Endothelial cell of umbilical vein (primary cell): ENCODE data around the gene MCHR1. TPM values are rescaled to one million over a fixed set of nuclear protein-coding genes. Genes with fewer than 3 reads are reported as not detected.

Experiments used
- BruUV-seq: library from RNA; stranded (reverse); fragments of 400-500 nt; replicated peaks from 2 replicates; lab custom pipeline; 2021; lab: Mats Ljungman, UMichigan
- CTCF ChIA-PET: fragments of 300-600, 350-600 bp; sonication (Branson Sonifier 250); formaldehyde crosslinking; loops from one replicate; lab custom pipeline; 2021; ENCODE audit warnings: antibody characterized with exemption, inconsistent platforms; lab: Charles Lee
- POLR2A ChIA-PET: fragments of 300-600, 350-600 bp; sonication (Branson Sonifier 250); formaldehyde crosslinking; loops from one replicate; lab custom pipeline; 2021; ENCODE audit warnings: antibody characterized with exemption, inconsistent platforms; lab: Charles Lee
- DNase-seq: peaks from one replicate; pipeline ENCODE4 v3.0.0-alpha.2; 2011; ENCODE audit warnings: low read depth, low spot score
- FAIRE-seq: peaks from 2 replicates; lab custom pipeline; 2011; peaks lifted over from hg19 to GRCh38; lab: Jason Lieb, UNC
- H2AFZ ChIP-seq: 2 replicates; pipeline ENCODE4 v1.6.0; 2012; ENCODE audit warnings: low read depth, low read length, control low read depth, inconsistent platforms
- H3K27ac ChIP-seq: 2 replicates; pipeline ENCODE4 v1.5.1; 2011; ENCODE audit warnings: low read depth, mild to moderate bottlenecking, control low read depth, low read length, moderate library complexity; ENCODE audit not compliant: insufficient read depth
- H3K27me3 ChIP-seq, 2 experiments: 2 replicates each; pipeline versions ENCODE4 v1.6.0 to v1.6.1; 2011; ENCODE audit warnings: low read length in 2 of 2, mixed read lengths in 1 of 2; ENCODE audit not compliant: control insufficient read depth in 2 of 2, insufficient read depth in 2 of 2
- H3K36me3 ChIP-seq, 2 experiments: 2 replicates in 1 of 2; 3 replicates in 1 of 2; pipeline ENCODE4 v1.5.1; 2011; ENCODE audit warnings: low read length in 2 of 2, mild to moderate bottlenecking in 1 of 2, moderate library complexity in 1 of 2; ENCODE audit not compliant: control insufficient read depth in 2 of 2, insufficient read depth in 2 of 2; ENCODE audit errors: extremely low read depth in 1 of 2
- H3K4me1 ChIP-seq: 3 replicates; pipeline ENCODE4 v1.5.1; 2011; ENCODE audit warnings: mild to moderate bottlenecking, low read length; ENCODE audit not compliant: control insufficient read depth, insufficient read depth; ENCODE audit errors: extremely low read depth
- H3K4me2 ChIP-seq: 2 replicates; pipeline ENCODE4 v1.6.1; 2011; ENCODE audit warnings: low read length, control low read depth, mixed read lengths; ENCODE audit not compliant: insufficient read depth
- H3K4me3 ChIP-seq, 3 experiments: fragments of 200-600 bp in 1 of 3; sonication (generic), shearing (Covaris generic) in 1 of 3; replicated peaks in 1 of 3; 2 replicates each; pipeline ENCODE4 v1.5.1; 2011 to 2016; ENCODE audit warnings: control low read depth in 3 of 3, low read length in 3 of 3, mild to moderate bottlenecking in 2 of 3, inconsistent platforms in 1 of 3, low read depth in 1 of 3, moderate library complexity in 1 of 3; ENCODE audit not compliant: insufficient read depth in 1 of 3
- H3K79me2 ChIP-seq: 2 replicates; pipeline ENCODE4 v1.6.0; 2012; ENCODE audit warnings: low read length, inconsistent platforms; ENCODE audit not compliant: control insufficient read depth, insufficient read depth
- H3K9ac ChIP-seq: replicated peaks from 2 replicates; pipeline ENCODE3; 2011; ENCODE audit warnings: low read length, control low read depth; ENCODE audit not compliant: insufficient read depth; ENCODE audit errors: extremely low read depth
- H3K9me1 ChIP-seq: replicated peaks from 3 replicates; pipeline ENCODE4 v1.6.0; 2011; ENCODE audit warnings: mild to moderate bottlenecking, low read length; ENCODE audit not compliant: control insufficient read depth, insufficient read depth; ENCODE audit errors: extremely low read depth
- H3K9me3 ChIP-seq: replicated peaks from 2 replicates; pipeline ENCODE4 v1.5.1; 2012; ENCODE audit warnings: low read length, inconsistent platforms; ENCODE audit not compliant: control insufficient read depth, insufficient read depth
- H4K20me1 ChIP-seq: replicated peaks from 2 replicates; pipeline ENCODE3; 2011; ENCODE audit warnings: mild to moderate bottlenecking, low read length; ENCODE audit not compliant: control insufficient read depth, insufficient read depth; ENCODE audit errors: extremely low read depth
- CTCF ChIP-seq, 2 donors: IDR thresholded peaks; 1 replicate in 1 of 2; 2 replicates in 1 of 2; pipeline ENCODE4 v1.5.1; 2011; ENCODE audit warnings: low read length in 2 of 2, mild to moderate bottlenecking in 2 of 2, moderate library complexity in 2 of 2, control low read depth in 1 of 2, inconsistent platforms in 1 of 2, low read depth in 1 of 2; ENCODE audit not compliant: insufficient read depth in 1 of 2; ENCODE audit errors: extremely low read depth in 1 of 2
- EZH2 ChIP-seq: IDR thresholded peaks from 2 replicates; pipeline ENCODE4 v1.6.1; 2012; ENCODE audit warnings: borderline replicate concordance, low read depth, mild to moderate bottlenecking, moderate library complexity, low read length, inconsistent platforms; ENCODE audit not compliant: severe bottlenecking
- FOS ChIP-seq: IDR thresholded peaks from 2 replicates; pipeline ENCODE4 v1.6.1; 2011; ENCODE audit warnings: mild to moderate bottlenecking, low read length, moderate library complexity, borderline replicate concordance; ENCODE audit not compliant: insufficient read depth
- GATA2 ChIP-seq: IDR thresholded peaks from 2 replicates; pipeline ENCODE4 v1.7.0; 2011; ENCODE audit warnings: low read depth, mild to moderate bottlenecking, moderate library complexity, mixed read lengths, low read length; ENCODE audit not compliant: insufficient read length, insufficient read depth
- JUN ChIP-seq: IDR thresholded peaks from 2 replicates; pipeline ENCODE4 v1.6.1; 2011; ENCODE audit warnings: borderline replicate concordance, low read depth; ENCODE audit not compliant: insufficient read length, insufficient read depth
- MAX ChIP-seq: IDR thresholded peaks from 2 replicates; pipeline ENCODE4 v1.6.1; 2011; ENCODE audit not compliant: insufficient read depth, insufficient read length
- MYC ChIP-seq: IDR thresholded peaks from one replicate; pipeline ENCODE4 v1.6.1; 2011; ENCODE audit warnings: mild to moderate bottlenecking, low read depth, low read length
- POLR2A ChIP-seq: IDR thresholded peaks from 2 replicates; pipeline ENCODE4 v1.6.1; 2012; ENCODE audit warnings: low read depth, mild to moderate bottlenecking, control low read depth, low read length
- POLR2AphosphoS5 ChIP-seq: IDR thresholded peaks from 2 replicates; pipeline ENCODE4 v1.6.1; 2012; ENCODE audit warnings: low read depth, mild to moderate bottlenecking, control low read depth, low read length, moderate library complexity; ENCODE audit not compliant: insufficient read depth
- dilution Hi-C: fragments of 300-500 bp; cut with MboI; formaldehyde crosslinking; loops from one replicate; pipeline ENCODE4 v1.15.0; 2019; ENCODE audit warnings: low sequenced_read_pairs; ENCODE audit not compliant: extremely low pct_ligation_motif_present
- intact Hi-C: fragments of 100-400 bp; cut with micrococcal nuclease; formaldehyde crosslinking; loops from one replicate; pipeline ENCODE4 v1.10.0; 2022
- polyA plus RNA-seq, 4 experiments: library from polyadenylated mRNA; depleted of rRNA in 3 of 4; stranded (reverse) in 3 of 4; unstranded in 1 of 4; fragments of >200 nt; gene quantifications; 2 replicates each; pipeline versions ENCODE4 v1.2.1 to v1.2.3, GENCODE V29; 2011 to 2012; ENCODE audit warnings: missing spikeins in 1 of 4
- total RNA-seq: library from RNA; stranded (reverse); gene quantifications from 2 replicates; pipeline ENCODE4 v1.2.3, GENCODE V29; 2021

Gene MCHR1
- total and polyA plus RNA-seq, 2 donors (not counting 3 experiments of a cell fraction or from before 2014, with no cell fraction given): not detected

GRCh38 chr22:40645579-40646197 is 33.6 kb upstream of the MCHR1 start:
- no peak overlapping the region for H3K9ac ChIP-seq
- dilution Hi-C loops (loop anchor here (10.0 kb wide), 1 partner anchor 111 kb away; no protein-coding TSS in a partner anchor), intact Hi-C loops (loop anchor here (1.0 kb wide), 3 partner anchors 120 to 254 kb away; no protein-coding TSS in a partner anchor)

DNA sequence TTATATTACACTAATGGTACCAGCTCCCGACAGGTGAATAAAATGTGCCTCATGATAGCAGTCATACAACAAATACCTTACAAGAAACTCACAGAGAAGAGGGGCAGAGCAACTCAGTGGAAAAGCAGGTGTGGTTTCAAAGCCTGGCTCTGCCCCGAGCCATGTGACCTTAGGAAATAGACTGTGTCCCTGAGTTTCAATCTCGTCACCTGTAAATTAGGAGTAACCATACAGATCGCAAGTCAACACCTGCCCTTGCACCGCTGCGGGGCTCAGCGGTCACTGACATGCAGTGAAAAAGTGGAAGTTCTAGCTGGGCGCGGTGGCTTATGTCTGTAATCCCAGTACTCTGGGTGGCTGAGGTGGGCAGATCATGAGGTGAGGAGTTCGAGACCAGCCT is 30.9 kb upstream of the MCHR1 start:
- DNase-seq: no peak

More at GRCh38 chr22:40645579-40646197, 33.6 kb upstream of the MCHR1 start:
- CTCF ChIA-PET: interaction anchor here (1.2 to 7.3 kb wide), 10 partner anchors 8 to 254 kb away, joined by 3 to 111 read pairs (median 8); partner anchors contain the start of gene MRTFA
- POLR2A ChIA-PET: interaction anchor here (1.1 kb wide), 1 partner anchor 9 kb away, joined by 3 read pairs; the partner anchor contains the start of gene MRTFA
- no peak overlapping the region for H3K4me3 ChIP-seq
- FAIRE-seq: no peak
- H3K27me3 ChIP-seq: no peaks in the 10 kb centered on the region
- no peak for TF ChIP-seq MYC
- H3K4me1 ChIP-seq: peaks cover 6% of the 10 kb centered on the region
- peak overlapping the region; percentile 67 for H2AFZ ChIP-seq
- no peaks in the 10 kb centered on the region for H4K20me1 ChIP-seq
- BruUV-seq: no TSS peak
- no peak overlapping the region for H3K27ac ChIP-seq
- H3K79me2 ChIP-seq: no peaks in the 10 kb centered on the region
- H3K9me1 ChIP-seq: no peaks in the 10 kb centered on the region
- no peaks in the 10 kb centered on the region for H3K9me3 ChIP-seq
- no peaks in the 10 kb centered on the region for H3K36me3 ChIP-seq
- H3K4me2 ChIP-seq: no peak overlapping the region
- DNase-seq: no peak

More for the DNA sequence above, 30.9 kb upstream of the MCHR1 start:
- Histone ChIP-seq H3K27me3 (no peaks in the 10 kb centered on the region), H3K27ac (no peak overlapping the region), H2AFZ (no peak overlapping the region), H3K36me3 (no peaks in the 10 kb centered on the region), H3K9me1 (no peaks in the 10 kb centered on the region), H3K9ac (no peak overlapping the region), H3K79me2 (no peaks in the 10 kb centered on the region), H3K4me3 (no peak overlapping the region), H3K9me3 (no peaks in the 10 kb centered on the region), H3K4me2 (no peak overlapping the region), H3K4me1 (peaks cover 17% of the 10 kb centered on the region), H4K20me1 (no peaks in the 10 kb centered on the region)
- intact Hi-C loops: no loop called here
- dilution Hi-C loops: loop anchor here (10.0 kb wide), 1 partner anchor 114 kb away; no protein-coding TSS in a partner anchor
- BruUV-seq: no TSS peak
- FAIRE-seq: no peak
- CTCF ChIA-PET: interaction anchor here (2.5 to 7.3 kb wide), 3 partner anchors 35 to 212 kb away, joined by 6 to 111 read pairs (median 83); no protein-coding TSS in a partner anchor
- POLR2A ChIA-PET: no interaction called here
- TF ChIP-seq FOS (no peak), MAX (no peak), POLR2A (no peak), JUN (no peak), POLR2AphosphoS5 (no peak), MYC (no peak), EZH2 (no peak), GATA2 (no peak), CTCF (IDR thresholded peaks at IDR 0.05; ENCODE audit: extremely low read depth in 1 of 2, insufficient read depth in 1 of 2, low read depth in 1 of 2, low read length in 2 of 2) (no peak)
